ENCODE data around the gene INSR. TPM values are rescaled to one million over a fixed set of nuclear protein-coding genes. Genes with fewer than 3 reads are reported as not detected.

INSR gene
- polyA plus RNA-seq, 2 of the 4 experiments (the other 2 are of a cell fraction), result 1.8 to 3.3 TPM

GRCh38 chr19:7170983-7171382 lies 123.2 kb downstream of the INSR start:
- CTCF ChIA-PET, result interaction anchor here (0.9 to 1.6 kb wide), 2 partner anchors 9 to 22 kb away, joined by 3 to 6 read pairs; no protein-coding TSS in a partner anchor
- no peak overlapping the region for H3K27ac ChIP-seq
- no peak for FAIRE-seq
- no peak overlapping the region for H3K4me2 ChIP-seq
- no peak for DNase-seq (ENCODE audit: low read depth in 1 of 2, low spot score in 1 of 2)
- H3K9me3 ChIP-seq, result no peaks in the 10 kb centered on the region
- no peak for ATAC-seq
- POLR2A ChIA-PET, result no interaction called here
- no peaks in the 10 kb centered on the region for H3K4me1 ChIP-seq
- TF ChIP-seq FOXS1 (CRISPR knock-in tag; IDR thresholded peaks at IDR 0.05) (no peak), ATOH8 (CRISPR knock-in tag; IDR thresholded peaks at IDR 0.05; ENCODE audit: low read depth) (no peak), RNF2 (IDR thresholded peaks at IDR 0.05; ENCODE audit: borderline replicate concordance, low read depth) (no peak), TFCP2L1 (CRISPR knock-in tag; IDR thresholded peaks at IDR 0.05) (no peak), MAX (IDR thresholded peaks at IDR 0.05) (no peak), JUN (IDR thresholded peaks at IDR 0.05) (no peak), CEBPB (IDR thresholded peaks at IDR 0.05) (no peak), KDM5A (IDR thresholded peaks at IDR 0.05) (no peak), ZFP36 (IDR thresholded peaks at IDR 0.05; ENCODE audit: borderline replicate concordance, partially characterized antibody) (no peak), RAD21 (conservative IDR thresholded peaks at IDR 0.05 in 1 of 2, IDR thresholded peaks at IDR 0.05 in 1 of 2) (no peak)
- no peak overlapping the region for H3K4me3 ChIP-seq

GRCh38 chr19:7168941-7169340 lies 125.3 kb downstream of the INSR start:
- Histone ChIP-seq H3K4me1 (no peaks in the 10 kb centered on the region), H3K4me3 (no peak overlapping the region), H3K27ac (no peak overlapping the region), H3K9me3 (no peaks in the 10 kb centered on the region), H3K4me2 (no peak overlapping the region)
- ATAC-seq (no peak), FAIRE-seq (no peak), DNase-seq (ENCODE audit: low read depth in 1 of 2, low spot score in 1 of 2) (no peak)
- CTCF ChIA-PET, result no interaction called here
- WGBS (ENCODE audit: missing lambda C conversion rate), result 80% methylated on average over 6 of the region's 6 CpGs
- POLR2A ChIA-PET, result no interaction called here
- TF ChIP-seq NR3C1 (IDR thresholded peaks at IDR 0.05) (no peak), MAZ (IDR thresholded peaks at IDR 0.05; ENCODE audit: borderline replicate concordance, low read depth, low read length) (no peak), HOXA7 (CRISPR knock-in tag; IDR thresholded peaks at IDR 0.05) (no peak)

GRCh38 chr19:7161292-7161691 lies 132.9 kb downstream of the INSR start:
- Histone ChIP-seq H3K4me1 (no peaks in the 10 kb centered on the region), H3K4me3 (no peak overlapping the region), H3K9me3 (no peaks in the 10 kb centered on the region), H3K4me2 (no peak overlapping the region), H3K27ac (no peak overlapping the region)
- WGBS (ENCODE audit: missing lambda C conversion rate), result 96% methylated on average over 4 of the region's 4 CpGs
- ATAC-seq (no peak), DNase-seq (ENCODE audit: low read depth in 1 of 2, low spot score in 1 of 2) (no peak), FAIRE-seq (no peak)
- no peak for TF ChIP-seq MAZ (IDR thresholded peaks at IDR 0.05; ENCODE audit: borderline replicate concordance, low read depth, low read length)
- no peak for TF ChIP-seq RNF2 (IDR thresholded peaks at IDR 0.05; ENCODE audit: borderline replicate concordance, low read depth)
- no peak for TF ChIP-seq EHMT2 (IDR thresholded peaks at IDR 0.05; ENCODE audit: low read depth)
- no peak for TF ChIP-seq EP300 (IDR thresholded peaks at IDR 0.05)
- no peak for TF ChIP-seq CBX2 (IDR thresholded peaks at IDR 0.05; ENCODE audit: borderline replicate concordance, low read depth)
- no peak for TF ChIP-seq NPAS2 (CRISPR knock-in tag; IDR thresholded peaks at IDR 0.05; ENCODE audit: borderline replicate concordance)
- TF ChIP-seq HDAC2 (IDR thresholded peaks at IDR 0.05), result no peak
- TF ChIP-seq HOXB5 (CRISPR knock-in tag; IDR thresholded peaks at IDR 0.05), result no peak
- TF ChIP-seq MAX (IDR thresholded peaks at IDR 0.05), result no peak
- no peak for TF ChIP-seq EHF (CRISPR knock-in tag; IDR thresholded peaks at IDR 0.05)
- no peak for TF ChIP-seq PHF8 (IDR thresholded peaks at IDR 0.05; ENCODE audit: borderline replicate concordance, low read depth)
- no peak for TF ChIP-seq POLR2A (IDR thresholded peaks at IDR 0.05; ENCODE audit: low read length)
- no peak for TF ChIP-seq ESRRA (IDR thresholded peaks at IDR 0.05; ENCODE audit: borderline replicate concordance, low read length)
- TF ChIP-seq BCL3 (IDR thresholded peaks at IDR 0.05), result no peak
- no peak for TF ChIP-seq REST (IDR thresholded peaks at IDR 0.05)
- TF ChIP-seq NR3C1 (IDR thresholded peaks at IDR 0.05), result no peak
- no peak for TF ChIP-seq CBX8 (IDR thresholded peaks at IDR 0.05)
- no peak for TF ChIP-seq RAD21 (conservative IDR thresholded peaks at IDR 0.05 in 1 of 2, IDR thresholded peaks at IDR 0.05 in 1 of 2)
- POLR2A ChIA-PET, result no interaction called here
- CTCF ChIA-PET, result no interaction called here

Data from A549 (cell line).